CD4-positive, alpha-beta T cell (primary cell): Measurements from ENCODE around the gene ADISSP. TPM values are rescaled to one million over a fixed set of nuclear protein-coding genes. Genes with fewer than 3 reads are reported as not detected.
A peak's percentile ranks its signal among the peaks of the same experiment; 100 is the strongest.

Experiments used
- ATAC-seq: fragments of 200-7000 bp; cut with Tn5 transposase; one replicate; pipeline ENCODE4 v1.10.0; 2022; ENCODE audit warnings: mild to moderate bottlenecking; ENCODE audit not compliant: poor library complexity
- CTCF ChIA-PET: fragments of 350-600 bp; sonication (Branson Sonifier 250); formaldehyde crosslinking; loops from one replicate; lab custom pipeline; 2021; ENCODE audit warnings: antibody characterized with exemption, inconsistent platforms; lab: Charles Lee
- POLR2A ChIA-PET: fragments of 350-600 bp; sonication (Branson Sonifier 250); formaldehyde crosslinking; loops from one replicate; lab custom pipeline; 2021; ENCODE audit warnings: antibody characterized with exemption, inconsistent platforms; lab: Charles Lee
- DNase-seq, 14 experiments: peaks; one replicate each; pipeline ENCODE4 v3.0.0-alpha.2; 2013 to 2020; ENCODE audit warnings: mixed read lengths in 2 of 14
- H3K27ac ChIP-seq, 2 donors: one replicate each; pipeline versions ENCODE4 v1.5.1 to v1.7.0; 2013; ENCODE audit warnings: low read length in 2 of 2, low read depth in 1 of 2, mild to moderate bottlenecking in 1 of 2
- H3K27me3 ChIP-seq, 2 experiments: 1 replicate in 1 of 2; 2 replicates in 1 of 2; pipeline versions ENCODE4 v1.6.1 to v1.7.0; 2013; ENCODE audit warnings: low read length in 2 of 2, control low read depth in 1 of 2, mild to moderate bottlenecking in 1 of 2, moderate library complexity in 1 of 2; ENCODE audit not compliant: insufficient read depth in 2 of 2, control insufficient read depth in 1 of 2
- H3K36me3 ChIP-seq: one replicate; pipeline ENCODE4 v1.6.1; 2013; ENCODE audit warnings: low read length, control low read depth; ENCODE audit not compliant: insufficient read depth
- H3K4me1 ChIP-seq: one replicate; pipeline ENCODE4 v1.6.1; 2013; ENCODE audit warnings: low read length, control low read depth; ENCODE audit not compliant: insufficient read depth
- H3K4me3 ChIP-seq: one replicate; pipeline ENCODE4 v1.5.1; 2013; ENCODE audit warnings: mild to moderate bottlenecking, low read length, moderate library complexity
- H3K9me3 ChIP-seq, 2 experiments: 1 replicate in 1 of 2; 2 replicates in 1 of 2; pipeline versions ENCODE4 v1.6.1 to v1.7.0; 2013; ENCODE audit warnings: low read length in 2 of 2, mild to moderate bottlenecking in 2 of 2, control low read depth in 1 of 2, moderate library complexity in 1 of 2; ENCODE audit not compliant: control insufficient read depth in 1 of 2, insufficient read depth in 1 of 2
- H3K27ac Mint-ChIP-seq: one replicate; pipeline ENCODE4 v1.8.0; 2020; ENCODE audit warnings: mixed read lengths
- H3K27me3 Mint-ChIP-seq: one replicate; pipeline ENCODE4 v1.8.0; 2021; ENCODE audit warnings: mixed read lengths
- H3K36me3 Mint-ChIP-seq: one replicate; pipeline ENCODE4 v1.8.0; 2021; ENCODE audit warnings: low read depth, mixed read lengths
- H3K4me1 Mint-ChIP-seq: one replicate; pipeline ENCODE4 v1.8.0; 2021; ENCODE audit warnings: low read depth, mixed read lengths
- H3K4me3 Mint-ChIP-seq: one replicate; pipeline ENCODE4 v1.8.0; 2020; ENCODE audit warnings: mild to moderate bottlenecking, mixed read lengths
- H3K9me3 Mint-ChIP-seq: one replicate; pipeline ENCODE4 v1.8.0; 2020; ENCODE audit warnings: mixed read lengths
- CTCF ChIP-seq: fragments of 200-600 bp; IDR thresholded peaks from one replicate; pipeline ENCODE4 v1.8.0; 2022; ENCODE audit warnings: antibody characterized with exemption, mild to moderate bottlenecking
- intact Hi-C, 2 experiments: fragments of 100-400 bp; cut with DNase I in 1 of 2; cut with micrococcal nuclease in 1 of 2; formaldehyde crosslinking; loops; one replicate each; pipeline versions ENCODE4 v1.15.1 to v1.9.0; 2023 to 2025; cut with DNase I, micrococcal nuclease
- total RNA-seq, 174 experiments: library from RNA in 2 of 174; stranded (reverse) in 2 of 174; gene quantifications; one replicate each; pipeline ENCODE4 v1.2.3 and lab custom pipeline; 2021 to 2026

Gene ADISSP
- total RNA-seq, 2 experiments from 2014 or later = 11.2 to 11.6 TPM

GRCh38 chr20:3755269-3755668 lies 12.3 kb downstream of the ADISSP start:
- DNase-seq (no peak), ATAC-seq (no peak)
- H3K4me3 Mint-ChIP-seq = no peak overlapping the region
- ChIA-PET POLR2A (interaction anchor here (3.4 kb wide), 1 partner anchor 13 kb away, joined by 17 read pairs; the partner anchor contains the start of gene ADISSP), CTCF (interaction anchor here (1.4 kb wide), 1 partner anchor 100 kb away, joined by 5 read pairs; no protein-coding TSS in a partner anchor)
- H3K4me1 Mint-ChIP-seq = peaks cover 14% of the 10 kb centered on the region
- no peak for TF ChIP-seq CTCF
- H3K4me1 ChIP-seq = peaks cover 9% of the 10 kb centered on the region
- no peaks in the 10 kb centered on the region for H3K27me3 ChIP-seq
- no peaks in the 10 kb centered on the region for H3K9me3 ChIP-seq
- peaks cover 22% of the 10 kb centered on the region for H3K36me3 Mint-ChIP-seq
- H3K4me3 ChIP-seq = no peak overlapping the region
- no peak overlapping the region for H3K27ac Mint-ChIP-seq
- peaks cover 8% of the 10 kb centered on the region for H3K36me3 ChIP-seq
- H3K27ac ChIP-seq = no peak overlapping the region
- no peaks in the 10 kb centered on the region for H3K9me3 Mint-ChIP-seq
- intact Hi-C loops = loop anchor here in 1 of 2 experiments (2.0 kb wide), 1 partner anchor 330 kb away; no protein-coding TSS in a partner anchor
- H3K27me3 Mint-ChIP-seq = no peaks in the 10 kb centered on the region

- Histone ChIP-seq H3K4me3 (no peak overlapping the region), H3K9me3 (no peaks in the 10 kb centered on the region), H3K27ac (no peak overlapping the region), H3K4me1 (peaks cover 12% of the 10 kb centered on the region), H3K36me3 (peaks cover 8% of the 10 kb centered on the region), H3K27me3 (no peaks in the 10 kb centered on the region)
- peaks cover 22% of the 10 kb centered on the region for H3K36me3 Mint-ChIP-seq
- H3K9me3 Mint-ChIP-seq = no peaks in the 10 kb centered on the region
- H3K27ac Mint-ChIP-seq = no peak overlapping the region
- ATAC-seq (no peak), DNase-seq (no peak)
- intact Hi-C loops = loop anchor here in 1 of 2 experiments (2.0 to 5.0 kb wide), 2 partner anchors 263 to 331 kb away; partner anchors contain the start of gene RNF24
- peaks cover 14% of the 10 kb centered on the region for H3K4me1 Mint-ChIP-seq
- H3K4me3 Mint-ChIP-seq = no peak overlapping the region
- CTCF ChIA-PET = interaction anchor here (1.4 kb wide), 1 partner anchor 101 kb away, joined by 5 read pairs; no protein-coding TSS in a partner anchor
- POLR2A ChIA-PET = interaction anchor here (3.4 kb wide), 1 partner anchor 14 kb away, joined by 17 read pairs; the partner anchor contains the start of gene ADISSP
- no peaks in the 10 kb centered on the region for H3K27me3 Mint-ChIP-seq
- TF ChIP-seq CTCF = no peak
Observed at GRCh38 chr20:3754276-3754630, 13.3 kb downstream of the ADISSP start.

GRCh38 chr20:3753501-3754275 lies 13.9 kb downstream of the ADISSP start:
- peaks cover 13% of the 10 kb centered on the region for H3K4me1 ChIP-seq
- H3K9me3 Mint-ChIP-seq = no peaks in the 10 kb centered on the region
- DNase-seq (no peak), ATAC-seq (no peak)
- peaks cover 8% of the 10 kb centered on the region for H3K36me3 ChIP-seq
- H3K27me3 ChIP-seq = peaks cover 0 to 3% of the 10 kb centered on the region in 2 experiments
- H3K27ac Mint-ChIP-seq = peak overlapping the region; percentile 70
- no peaks in the 10 kb centered on the region for H3K27me3 Mint-ChIP-seq
- peaks cover 14% of the 10 kb centered on the region for H3K4me1 Mint-ChIP-seq
- no peak overlapping the region for H3K4me3 ChIP-seq
- H3K9me3 ChIP-seq = no peaks in the 10 kb centered on the region
- no peak overlapping the region for H3K4me3 Mint-ChIP-seq
- CTCF ChIA-PET = interaction anchor here (0.6 to 3.5 kb wide), 8 partner anchors 14 to 101 kb away, joined by 3 to 25 read pairs (median 4); partner anchors contain the start of genes ADISSP, AP5S1, CENPB and SPEF1
- POLR2A ChIA-PET = interaction anchor here (0.7 to 3.4 kb wide), 5 partner anchors 12 to 101 kb away, joined by 3 to 17 read pairs (median 3); partner anchors contain the start of genes ADISSP and AP5S1
- H3K36me3 Mint-ChIP-seq = peaks cover 22% of the 10 kb centered on the region
- TF ChIP-seq CTCF = no peak
- H3K27ac ChIP-seq = no peak overlapping the region
- intact Hi-C loops = loop anchor here (1.0 to 5.0 kb wide), 6 partner anchors 15 to 331 kb away; partner anchors contain the start of genes AP5S1 (in 1 of the 2) and RNF24 (in 1 of the 2)
